NCI-H345 (cell line): Measurements from ENCODE around the gene HNRNPU.

Experiments used
- DNase-seq: peaks from one replicate; lab custom pipeline; 2025; lab: John Stamatoyannopoulos, UW

HNRNPU gene

GRCh38 chr1:244864253-244865027 lies at the start of gene HNRNPU:
Gene HNRNPU, minus strand, starts transcription at chr1:244864543. Its CDS starts 236 bp downstream, at chr1:244864307.
- DNase-seq: peak; percentile 98

- DNase-seq: no peak
Observed at GRCh38 chr1:244913806-244914205, 49.5 kb upstream of the HNRNPU start.

GRCh38 chr1:244904119-244904518 lies 39.8 kb upstream of the HNRNPU start:
- DNase-seq: no peak

GRCh38 chr1:244901400-244902015 lies 37.2 kb upstream of the HNRNPU start:
- no peak for DNase-seq

- DNase-seq: no peak
Observed at GRCh38 chr1:244897476-244898254, 33.3 kb upstream of the HNRNPU start.

GRCh38 chr1:244896550-244896949 lies 32.2 kb upstream of the HNRNPU start:
- no peak for DNase-seq

- no peak for DNase-seq
Observed at GRCh38 chr1:244893836-244894235, 29.5 kb upstream of the HNRNPU start.

GRCh38 chr1:244887281-244887680 lies 22.9 kb upstream of the HNRNPU start:
- no peak for DNase-seq

- no peak for DNase-seq
Observed at GRCh38 chr1:244881552-244882280, 17.4 kb upstream of the HNRNPU start.

GRCh38 chr1:244878681-244879080 lies 14.3 kb upstream of the HNRNPU start:
- no peak for DNase-seq

GRCh38 chr1:244876228-244876910 lies 12.0 kb upstream of the HNRNPU start:
- DNase-seq: no peak

GRCh38 chr1:244874974-244875579 lies 10.7 kb upstream of the HNRNPU start:
- DNase-seq: peak; percentile 80

GRCh38 chr1:244869950-244870349 lies 5.6 kb upstream of the HNRNPU start:
- DNase-seq: no peak

GRCh38 chr1:244869364-244869827 lies 5.1 kb upstream of the HNRNPU start:
- no peak for DNase-seq

- no peak for DNase-seq
Observed at GRCh38 chr1:244868484-244869363, 4.4 kb upstream of the HNRNPU start.

GRCh38 chr1:244866355-244866754 lies 2.0 kb upstream of the HNRNPU start:
- no peak for DNase-seq

GRCh38 chr1:244865820-244866219 lies 1.5 kb upstream of the HNRNPU start:
- no peak for DNase-seq

GRCh38 chr1:244865028-244865371 lies 657 bp upstream of the HNRNPU start:
- DNase-seq: peak; percentile 49

- DNase-seq: no peak
Observed at GRCh38 chr1:244863491-244864252, 671 bp downstream of the HNRNPU start.
